ENCODE results near the gene PLB1.

GRCh38 chr2:28618221-28619141 is 122.6 kb downstream of the PLB1 start:
- TF ChIP-seq POLR2A (IDR thresholded peaks at IDR 0.05) (no peak), CTCF (IDR thresholded peaks at IDR 0.05) (no peak), POLR2AphosphoS5 (IDR thresholded peaks at IDR 0.05) (no peak)

Measured in prostate gland (tissue), 2 donors.